ENCODE measurements around the gene HECTD2. TPM values are rescaled to one million over a fixed set of nuclear protein-coding genes. Genes with fewer than 3 reads are reported as not detected.
"Not testable (repeated sequence)": the region's sequence is repeated elsewhere in the genome, so short reads cannot be mapped to it uniquely, and the experiment has no call there.

HECTD2 gene
- polyA plus RNA-seq, 1 donor, result 38.4 TPM

GRCh38 chr10:91536111-91536510 lies 126.0 kb downstream of the HECTD2 start:
- no peak for DNase-seq

GRCh38 chr10:91536733-91537132 lies 126.6 kb downstream of the HECTD2 start:
- no peak for DNase-seq

GRCh38 chr10:91537614-91538383 lies 127.7 kb downstream of the HECTD2 start:
- DNase-seq, result no peak

- DNase-seq, result no peak
Observed at GRCh38 chr10:91539930-91540329, 129.8 kb downstream of the HECTD2 start.

GRCh38 chr10:91540733-91541132 lies 130.6 kb downstream of the HECTD2 start:
- DNase-seq, result no peak

GRCh38 chr10:91541481-91541880 lies 131.3 kb downstream of the HECTD2 start:
- DNase-seq, result no peak

- DNase-seq, result no peak
Observed at GRCh38 chr10:91545384-91545783, 135.2 kb downstream of the HECTD2 start.

GRCh38 chr10:91545838-91546237 lies 135.7 kb downstream of the HECTD2 start:
- DNase-seq, result no peak

- DNase-seq, result no peak
Observed at GRCh38 chr10:91549262-91549661, 139.1 kb downstream of the HECTD2 start.

- no peak for DNase-seq
Observed at GRCh38 chr10:91550021-91550420, 139.9 kb downstream of the HECTD2 start.

- peak; percentile 77 for DNase-seq
Observed at GRCh38 chr10:91551856-91552255, 141.7 kb downstream of the HECTD2 start.

- no peak for DNase-seq
Observed at GRCh38 chr10:91552274-91553095, 142.3 kb downstream of the HECTD2 start.

- no peak for DNase-seq
Observed at GRCh38 chr10:91555455-91555854, 145.3 kb downstream of the HECTD2 start.

GRCh38 chr10:91556691-91557566 lies 146.8 kb downstream of the HECTD2 start:
- no peak for DNase-seq

- no peak for DNase-seq
Observed at GRCh38 chr10:91557651-91558111, 147.5 kb downstream of the HECTD2 start.

GRCh38 chr10:91558473-91558872 lies 148.3 kb downstream of the HECTD2 start:
- no peak for DNase-seq

- DNase-seq, result no peak
Observed at GRCh38 chr10:91559169-91559568, 149.0 kb downstream of the HECTD2 start.

- DNase-seq, result no peak
Observed at GRCh38 chr10:91559750-91560149, 149.6 kb downstream of the HECTD2 start.

GRCh38 chr10:91560827-91561226 lies 150.7 kb downstream of the HECTD2 start:
- DNase-seq, result not testable (repeated sequence)

GRCh38 chr10:91562839-91563581 lies 152.9 kb downstream of the HECTD2 start:
- DNase-seq, result no peak

- no peak for DNase-seq
Observed at GRCh38 chr10:91564026-91564425, 153.9 kb downstream of the HECTD2 start.

Data from left kidney (tissue), 2 donors.